ENCODE measurements around the gene PRDM4.

PRDM4 gene

DNA sequence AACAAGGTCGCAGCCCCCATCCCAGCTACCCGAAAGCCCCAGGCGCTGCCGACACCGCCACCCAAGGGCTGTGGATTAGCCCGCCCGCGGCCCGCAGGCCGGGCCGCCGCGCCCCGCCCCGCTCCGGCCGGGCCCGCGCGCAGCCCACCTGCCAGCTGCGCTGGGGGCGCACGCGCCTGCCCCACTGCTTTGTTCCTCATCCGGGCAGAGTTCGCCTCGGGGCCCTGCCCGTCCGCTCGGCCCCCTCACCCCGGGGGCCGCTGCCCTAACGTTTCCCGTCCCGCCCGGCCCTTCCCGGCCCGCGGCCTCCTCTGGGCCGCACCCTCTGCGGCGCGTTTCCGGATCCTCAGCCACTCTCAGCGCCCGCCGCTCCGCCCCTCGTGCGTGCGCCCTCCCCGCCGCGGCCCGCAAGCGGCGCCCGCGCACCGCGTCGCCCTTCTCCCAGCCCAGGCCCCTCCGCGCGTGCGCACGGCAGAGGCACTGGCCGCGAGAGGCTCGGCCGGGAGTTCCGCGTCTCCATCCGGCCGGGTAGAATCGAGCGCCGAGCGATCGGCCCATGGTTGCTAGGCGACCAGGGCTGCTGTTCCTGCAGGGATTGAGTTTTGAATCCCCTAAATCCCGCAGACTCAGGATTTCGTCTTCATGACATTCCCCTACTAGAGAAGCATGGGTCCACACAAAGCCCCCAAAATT, at the start of gene PRDM4:
Gene PRDM4, minus strand, starts transcription at position 329 of the 693 bp plus-strand sequence. CDS start 622 bp downstream, outside the sequence.
- in situ Hi-C loops (cut with HindIII; ENCODE audit: low sequenced_read_pairs) = no loop called here
- H3K4me3 ChIP-seq (ENCODE audit: low read depth, low read length) = peak within 1 kb of the TSS; percentile 89

DNA sequence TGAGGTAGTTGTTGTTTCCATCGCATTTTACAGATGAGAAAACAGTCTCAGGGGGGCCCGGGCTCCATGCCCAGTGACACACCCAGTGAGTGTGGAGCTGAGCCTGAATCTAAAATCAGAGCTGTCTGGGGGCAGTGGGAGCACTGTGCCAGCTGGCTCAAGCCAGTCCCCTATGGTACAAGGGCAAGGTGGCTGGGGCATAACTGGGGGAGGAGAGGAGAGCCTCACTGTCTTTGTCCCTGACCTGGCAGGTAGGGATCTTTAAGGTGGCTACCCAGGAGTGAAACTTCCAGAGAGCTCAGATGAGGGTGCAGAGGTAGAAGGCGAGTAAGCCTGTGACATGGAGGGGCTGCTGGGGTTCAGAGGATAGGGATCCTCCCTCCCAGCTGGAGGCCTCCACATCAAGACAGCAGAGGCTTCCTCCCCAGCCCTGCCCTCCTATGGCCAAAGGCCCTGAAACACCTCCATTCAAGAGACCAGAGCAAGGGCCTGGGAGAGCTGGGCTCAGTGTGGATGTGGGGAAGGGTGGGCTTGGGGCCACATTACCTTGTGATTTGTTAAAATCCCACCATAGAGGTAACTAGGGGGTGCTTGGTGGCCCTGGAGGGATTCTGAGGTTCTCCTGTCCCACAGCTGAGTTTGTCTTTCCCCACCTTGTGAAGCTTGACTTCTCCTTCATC, 46.7 kb upstream of the PRDM4 start:
- in situ Hi-C loops (cut with HindIII; ENCODE audit: low sequenced_read_pairs) = no loop called here
- no peak overlapping the region for H3K4me3 ChIP-seq (ENCODE audit: low read depth, low read length)
- TF ChIP-seq, protein P1, sequence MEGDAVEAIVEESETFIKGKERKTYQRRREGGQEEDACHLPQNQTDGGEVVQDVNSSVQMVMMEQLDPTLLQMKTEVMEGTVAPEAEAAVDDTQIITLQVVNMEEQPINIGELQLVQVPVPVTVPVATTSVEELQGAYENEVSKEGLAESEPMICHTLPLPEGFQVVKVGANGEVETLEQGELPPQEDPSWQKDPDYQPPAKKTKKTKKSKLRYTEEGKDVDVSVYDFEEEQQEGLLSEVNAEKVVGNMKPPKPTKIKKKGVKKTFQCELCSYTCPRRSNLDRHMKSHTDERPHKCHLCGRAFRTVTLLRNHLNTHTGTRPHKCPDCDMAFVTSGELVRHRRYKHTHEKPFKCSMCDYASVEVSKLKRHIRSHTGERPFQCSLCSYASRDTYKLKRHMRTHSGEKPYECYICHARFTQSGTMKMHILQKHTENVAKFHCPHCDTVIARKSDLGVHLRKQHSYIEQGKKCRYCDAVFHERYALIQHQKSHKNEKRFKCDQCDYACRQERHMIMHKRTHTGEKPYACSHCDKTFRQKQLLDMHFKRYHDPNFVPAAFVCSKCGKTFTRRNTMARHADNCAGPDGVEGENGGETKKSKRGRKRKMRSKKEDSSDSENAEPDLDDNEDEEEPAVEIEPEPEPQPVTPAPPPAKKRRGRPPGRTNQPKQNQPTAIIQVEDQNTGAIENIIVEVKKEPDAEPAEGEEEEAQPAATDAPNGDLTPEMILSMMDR (IDR thresholded peaks at IDR 0.05; ENCODE audit: low read depth, low read length) = no peak
- no peak for DNase-seq (ENCODE audit: low read depth, low spot score)

More for the DNA sequence above, at the start of gene PRDM4:
- TF ChIP-seq, protein P1 (IDR thresholded peaks at IDR 0.05; ENCODE audit: low read depth, low read length) = no peak
- DNase-seq (ENCODE audit: low read depth, low spot score) = peak; percentile 94

GRCh38 chr12:107805488-107806180, 44.7 kb upstream of the PRDM4 start:
- TF ChIP-seq, protein P1 (IDR thresholded peaks at IDR 0.05; ENCODE audit: low read depth, low read length) = no peak

GRCh38 chr12:107803092-107803491, 42.2 kb upstream of the PRDM4 start:
- in situ Hi-C loops (cut with HindIII; ENCODE audit: low sequenced_read_pairs) = no loop called here
- H3K4me3 ChIP-seq (ENCODE audit: low read depth, low read length) = no peak overlapping the region
- TF ChIP-seq, protein P1 (IDR thresholded peaks at IDR 0.05; ENCODE audit: low read depth, low read length) = no peak
- DNase-seq (ENCODE audit: low read depth, low spot score) = no peak

More at GRCh38 chr12:107805488-107806180, 44.7 kb upstream of the PRDM4 start:
- H3K4me3 ChIP-seq (ENCODE audit: low read depth, low read length) = no peak overlapping the region
- in situ Hi-C loops (cut with HindIII; ENCODE audit: low sequenced_read_pairs) = no loop called here
- no peak for DNase-seq (ENCODE audit: low read depth, low spot score)

- TF ChIP-seq, protein P1 (IDR thresholded peaks at IDR 0.05; ENCODE audit: low read depth, low read length) = no peak
- in situ Hi-C loops (cut with HindIII; ENCODE audit: low sequenced_read_pairs) = no loop called here
- peak; percentile 10 for DNase-seq (ENCODE audit: low read depth, low spot score)
- no peak overlapping the region for H3K4me3 ChIP-seq (ENCODE audit: low read depth, low read length)
Observed at GRCh38 chr12:107801150-107801549, 40.2 kb upstream of the PRDM4 start.

GRCh38 chr12:107798580-107798979, 37.6 kb upstream of the PRDM4 start:
- H3K4me3 ChIP-seq (ENCODE audit: low read depth, low read length) = no peak overlapping the region
- in situ Hi-C loops (cut with HindIII; ENCODE audit: low sequenced_read_pairs) = no loop called here
- TF ChIP-seq, protein P1 (IDR thresholded peaks at IDR 0.05; ENCODE audit: low read depth, low read length) = no peak
- DNase-seq (ENCODE audit: low read depth, low spot score) = no peak

All from astrocyte of the spinal cord (primary cell).